Natural killer cell treated with Interleukin-12 subunit alpha and Interleukin-12 subunit beta and Interleukin-15 and Interleukin-18, amount 100 ng/mL, for 72 hours (primary cell): ENCODE results near the gene B3GNT8. TPM values are rescaled to one million over a fixed set of nuclear protein-coding genes. Genes with fewer than 3 reads are reported as not detected.
"Not testable (repeated sequence)": the region's sequence is repeated elsewhere in the genome, so short reads cannot be mapped to it uniquely, and the experiment has no call there.

Source experiments
- ATAC-seq, 2 donors: fragments of 150-1000 bp; cut with Tn5 transposase in 1 of 2; sonication (Bioruptor Pico), chemical (Tn5 transposase) in 1 of 2; 2 replicates each; pipeline ENCODE4 v1.10.0; 2021
- DNase-seq: peaks from one replicate; pipeline ENCODE4 v3.0.0; 2022; ENCODE audit warnings: low spot score
- H3K27ac Mint-ChIP-seq, 2 donors: 1 replicate in 1 of 2; 2 replicates in 1 of 2; pipeline ENCODE4 v1.8.0; 2022; ENCODE audit warnings: mixed read lengths in 2 of 2, mild to moderate bottlenecking in 1 of 2, moderate library complexity in 1 of 2
- H3K27me3 Mint-ChIP-seq, 2 donors: 1 replicate in 1 of 2; 2 replicates in 1 of 2; pipeline ENCODE4 v1.8.0; 2022; ENCODE audit warnings: mixed read lengths in 2 of 2
- H3K36me3 Mint-ChIP-seq: one replicate; pipeline ENCODE4 v1.8.0; 2022; ENCODE audit warnings: mixed read lengths
- H3K4me1 Mint-ChIP-seq, 2 donors: 1 replicate in 1 of 2; 2 replicates in 1 of 2; pipeline ENCODE4 v1.8.0; 2022; ENCODE audit warnings: low read depth in 2 of 2, mixed read lengths in 2 of 2, mild to moderate bottlenecking in 1 of 2
- H3K4me3 Mint-ChIP-seq: one replicate; pipeline ENCODE4 v1.8.0; 2022; ENCODE audit warnings: mixed read lengths
- H3K9me3 Mint-ChIP-seq: 2 replicates; pipeline ENCODE4 v1.8.0; 2022; ENCODE audit warnings: mixed read lengths
- total RNA-seq, 2 donors: library from RNA; stranded (reverse); gene quantifications; one replicate each; pipeline ENCODE4 v1.2.3, GENCODE V29; 2022

The B3GNT8 gene
- total RNA-seq, 2 donors from 2014 or later = 0.78 to 3.0 TPM

GRCh38 chr19:41443813-41444455 lies 16.8 kb upstream of the B3GNT8 start:
- ATAC-seq (no peak), DNase-seq (no peak)
- H3K36me3 Mint-ChIP-seq = no peaks in the 10 kb centered on the region
- no peaks in the 10 kb centered on the region for H3K9me3 Mint-ChIP-seq
- no peaks in the 10 kb centered on the region for H3K4me1 Mint-ChIP-seq
- no peak overlapping the region for H3K27ac Mint-ChIP-seq
- peaks cover 6 to 13% of the 10 kb centered on the region in 2 donors for H3K27me3 Mint-ChIP-seq
- no peak overlapping the region for H3K4me3 Mint-ChIP-seq

DNA sequence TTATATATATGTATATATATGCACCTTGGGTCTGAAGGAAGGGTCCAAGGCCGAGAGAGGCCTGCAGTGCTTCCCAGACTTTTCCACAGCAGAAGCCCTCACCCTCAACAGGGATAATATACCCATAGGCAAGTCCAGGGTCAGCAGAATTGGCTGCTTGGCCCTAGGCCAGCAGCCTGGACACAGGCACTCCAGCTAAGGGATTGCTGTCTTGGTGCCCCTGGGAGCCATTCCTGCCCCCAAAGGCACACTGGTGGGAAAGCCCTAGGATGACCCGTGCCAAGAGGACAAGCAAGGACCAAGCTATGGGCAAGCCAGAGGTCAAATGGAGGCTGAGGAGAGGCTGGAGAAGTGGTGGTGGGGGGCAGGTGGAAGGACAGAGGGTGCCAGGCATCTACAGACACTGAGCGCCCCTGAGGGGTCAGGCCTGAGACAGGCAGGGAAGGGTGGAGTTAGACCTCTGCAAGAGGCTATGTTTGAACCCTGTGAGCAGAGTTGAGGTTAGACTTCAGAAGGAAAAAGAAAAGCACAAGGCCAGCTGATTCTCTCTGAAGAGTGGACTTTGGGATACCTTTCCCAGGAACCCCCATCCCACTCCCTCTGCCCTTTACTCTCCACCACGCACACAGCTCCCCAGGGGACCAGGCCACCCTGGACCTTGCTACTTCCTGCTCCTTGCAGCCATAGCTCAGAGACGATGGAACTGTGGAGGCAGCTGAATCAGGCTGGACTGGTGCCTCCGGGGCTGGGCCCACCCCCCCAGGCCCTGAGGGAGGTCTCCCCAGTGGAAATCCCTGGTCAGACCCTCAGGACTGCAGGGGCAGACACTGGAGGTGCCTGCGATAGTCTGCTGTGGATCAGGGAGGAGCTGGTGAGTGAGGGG lies 15.5 kb upstream of the B3GNT8 start, which contains the start of gene ERICH4:
ERICH4 (plus strand) TSS at position 684 of the 883 bp plus-strand sequence; CDS start at position 698, 14 bp downstream.
- no peak for DNase-seq
- ATAC-seq = no peak
- Mint-ChIP-seq H3K36me3 (no peaks in the 10 kb centered on the region), H3K9me3 (no peaks in the 10 kb centered on the region), H3K4me1 (peaks cover 2 to 6% of the 10 kb centered on the region in 2 donors), H3K27me3 (peaks cover 6 to 13% of the 10 kb centered on the region in 2 donors), H3K4me3 (no peak within 1 kb of the TSS), H3K27ac (no peak within 1 kb of the TSS)

DNA sequence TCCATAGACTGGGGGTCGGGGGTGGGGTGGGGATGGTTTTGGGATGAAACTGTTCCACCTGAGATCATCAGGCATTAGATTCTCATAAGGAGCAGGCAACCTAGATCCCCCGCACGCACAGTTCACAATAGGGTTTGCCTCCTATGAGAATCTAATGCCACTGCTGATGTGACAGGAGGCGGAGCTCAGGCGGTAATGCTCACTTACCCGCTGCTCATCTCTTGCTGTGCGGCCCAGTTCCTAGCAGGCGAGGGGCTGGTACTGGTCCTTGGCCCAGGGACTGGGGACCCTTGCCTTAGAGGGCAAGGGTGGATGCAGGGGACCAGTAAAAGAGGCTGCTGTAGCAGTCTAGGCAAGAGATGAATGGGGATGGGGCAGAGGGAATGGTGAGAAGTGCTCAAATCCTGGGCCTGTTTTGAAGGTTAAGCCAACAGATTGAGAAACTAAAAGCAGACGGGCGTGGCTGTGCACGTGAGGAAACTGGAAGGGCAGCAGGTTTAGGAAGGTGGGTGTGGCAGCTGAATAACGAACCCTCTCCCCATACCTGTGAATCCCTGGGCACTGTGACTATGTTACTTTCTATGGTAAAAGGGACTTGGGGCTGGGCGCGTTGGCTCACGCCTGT lies 14.3 kb upstream of the B3GNT8 start:
- Mint-ChIP-seq H3K4me1 (peaks cover 5 to 12% of the 10 kb centered on the region in 2 donors), H3K4me3 (no peak overlapping the region), H3K9me3 (no peaks in the 10 kb centered on the region), H3K27me3 (peaks cover 6 to 8% of the 10 kb centered on the region in 2 donors), H3K27ac (no peak overlapping the region), H3K36me3 (no peaks in the 10 kb centered on the region)
- ATAC-seq (no peak), DNase-seq (no peak)

DNA sequence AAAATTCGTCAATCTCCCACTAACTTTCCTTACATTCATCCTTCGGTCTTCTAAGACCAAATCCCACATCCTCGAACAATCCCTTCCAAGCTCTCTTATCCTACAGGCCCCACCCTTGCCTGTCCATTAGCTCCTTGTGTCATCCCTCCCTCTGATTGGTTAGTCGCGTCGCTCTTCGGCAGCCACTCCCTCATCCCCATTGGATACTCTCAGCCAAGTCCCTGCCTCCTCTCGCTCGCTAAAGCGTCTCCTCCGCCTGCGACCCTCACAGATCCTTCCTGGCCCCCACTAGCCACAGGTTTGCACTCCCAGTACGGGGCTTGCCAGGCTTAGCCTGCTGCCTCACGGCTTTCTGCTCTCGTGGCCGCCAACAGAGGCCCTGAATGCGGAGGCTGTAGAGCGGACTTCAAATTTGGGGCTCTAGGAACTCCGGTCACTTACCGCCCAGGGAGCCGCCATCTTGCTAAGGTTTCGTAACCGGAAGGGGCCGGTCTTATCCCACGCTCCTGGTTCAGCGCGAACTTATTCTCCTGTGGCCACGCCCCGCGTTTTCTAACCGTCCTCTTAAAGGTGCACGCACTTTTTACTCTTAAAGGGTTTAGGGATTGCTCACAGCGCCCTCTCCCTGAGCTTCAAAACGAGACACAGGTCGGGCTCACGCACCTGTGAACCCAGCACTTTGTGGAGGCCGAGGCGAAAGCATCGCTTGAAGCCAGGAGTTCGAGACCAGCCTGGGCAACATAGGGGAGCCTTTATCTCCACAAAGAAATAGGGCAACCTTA lies 12.5 kb upstream of the B3GNT8 start, which contains the start of gene DMAC2:
DMAC2 (minus strand) TSS at position 472 of the 782 bp plus-strand sequence; CDS start at position 459, 13 bp downstream.
- H3K27ac Mint-ChIP-seq = no peak within 1 kb of the TSS
- H3K4me1 Mint-ChIP-seq = peaks cover 5 to 13% of the 10 kb centered on the region in 2 donors
- no peaks in the 10 kb centered on the region for H3K9me3 Mint-ChIP-seq
- ATAC-seq (peak; percentile 97), DNase-seq (peak; percentile 94)
- no peak within 1 kb of the TSS for H3K4me3 Mint-ChIP-seq
- peaks cover 6% of the 10 kb centered on the region in 2 donors for H3K27me3 Mint-ChIP-seq
- no peaks in the 10 kb centered on the region for H3K36me3 Mint-ChIP-seq

DNA sequence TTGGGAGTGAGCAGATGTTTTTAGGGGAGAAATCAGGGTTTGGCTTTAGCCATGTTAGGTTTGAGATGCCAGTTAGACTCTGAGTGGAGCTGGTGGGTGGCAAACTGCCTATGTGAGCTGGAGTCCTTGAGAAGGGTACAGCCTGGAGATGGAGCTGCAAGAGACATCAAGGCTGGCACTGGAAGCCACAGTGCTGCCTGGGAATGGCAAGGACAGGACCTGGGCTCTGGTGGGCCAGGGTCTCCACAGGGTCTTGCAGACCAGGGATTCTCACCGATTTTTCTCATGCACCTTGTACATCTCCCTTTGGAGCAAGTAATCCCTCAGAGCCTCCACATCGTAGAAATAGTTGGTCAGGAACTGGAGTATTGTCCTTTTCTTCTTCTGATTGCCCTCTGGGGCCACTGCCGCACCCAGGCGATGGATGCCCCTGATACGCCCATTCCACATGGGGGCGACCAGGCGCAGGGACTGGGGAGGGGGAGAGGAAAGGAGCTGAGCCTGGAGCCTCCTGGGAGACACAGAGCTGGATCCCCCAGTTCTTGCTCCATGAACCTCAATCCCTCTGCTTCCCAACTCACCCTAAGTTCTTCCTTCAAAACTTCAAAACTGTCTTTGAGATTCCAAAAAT lies 10.9 kb upstream of the B3GNT8 start:
- Mint-ChIP-seq H3K27me3 (no peaks in the 10 kb centered on the region), H3K27ac (peak overlapping the region in 1 of 2 donors; percentile 36), H3K9me3 (no peaks in the 10 kb centered on the region), H3K4me3 (no peak overlapping the region), H3K4me1 (peaks cover 10 to 16% of the 10 kb centered on the region in 2 donors), H3K36me3 (no peaks in the 10 kb centered on the region)
- DNase-seq (no peak), ATAC-seq (no peak)

GRCh38 chr19:41436674-41436951 lies 9.4 kb upstream of the B3GNT8 start:
- DNase-seq (no peak), ATAC-seq (no peak)
- H3K27ac Mint-ChIP-seq = peak overlapping the region in 1 of 2 donors; percentile 8
- no peaks in the 10 kb centered on the region for H3K9me3 Mint-ChIP-seq
- no peak overlapping the region for H3K4me3 Mint-ChIP-seq
- H3K36me3 Mint-ChIP-seq = peaks cover 6% of the 10 kb centered on the region
- no peaks in the 10 kb centered on the region for H3K27me3 Mint-ChIP-seq
- H3K4me1 Mint-ChIP-seq = peaks cover 10 to 16% of the 10 kb centered on the region in 2 donors

DNA sequence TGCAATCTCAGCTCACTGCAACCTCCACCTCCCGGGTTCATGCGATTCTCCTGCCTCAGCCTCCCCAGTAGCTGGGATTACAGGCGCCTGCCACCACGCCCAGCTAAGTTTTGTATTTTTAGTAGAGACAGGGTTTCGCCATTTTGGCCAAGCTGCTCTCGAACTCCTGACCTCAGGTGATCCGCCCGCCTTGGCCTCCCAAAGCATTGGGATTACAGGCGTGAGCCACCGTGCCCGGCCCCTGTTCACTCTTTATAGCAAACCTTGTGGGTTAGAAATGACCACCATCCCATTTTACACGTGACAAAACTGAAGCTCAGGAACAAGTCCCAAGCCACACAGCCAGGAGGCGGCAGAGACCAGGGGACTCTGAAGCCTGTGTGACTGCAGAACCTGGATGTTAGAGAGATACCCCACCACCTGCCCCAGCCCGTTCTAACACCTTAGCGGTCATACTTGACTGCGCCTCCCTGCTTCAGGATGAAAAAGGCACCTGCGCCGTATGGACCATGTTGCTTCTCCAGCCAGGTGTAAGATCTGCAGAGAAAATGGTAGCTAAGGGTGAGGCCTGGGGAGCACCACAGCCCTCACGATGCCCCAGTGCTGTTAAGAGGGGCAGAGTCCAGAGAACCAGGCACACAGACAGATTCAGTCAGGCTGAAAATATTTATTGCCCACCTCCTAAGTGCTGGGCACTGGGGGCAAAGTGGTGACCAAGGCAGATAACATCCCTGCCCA lies 8.9 kb upstream of the B3GNT8 start:
- Mint-ChIP-seq H3K27ac (peak overlapping the region in 1 of 2 donors; percentile 8), H3K4me1 (peaks cover 10 to 19% of the 10 kb centered on the region in 2 donors), H3K36me3 (peaks cover 6% of the 10 kb centered on the region), H3K4me3 (no peak overlapping the region), H3K27me3 (no peaks in the 10 kb centered on the region), H3K9me3 (no peaks in the 10 kb centered on the region)
- DNase-seq (no peak), ATAC-seq (no peak)

- H3K9me3 Mint-ChIP-seq, DNase-seq, H3K36me3 Mint-ChIP-seq, H3K4me3 Mint-ChIP-seq, ATAC-seq, H3K27me3 Mint-ChIP-seq, H3K27ac Mint-ChIP-seq: not testable (repeated sequence)
- peaks cover 10 to 21% of the 10 kb centered on the region in 2 donors for H3K4me1 Mint-ChIP-seq
These were observed 8.2 kb upstream of the B3GNT8 start for GRCh38 chr19:41435376-41435775.

- Mint-ChIP-seq H3K27ac (no peak overlapping the region), H3K36me3 (peaks cover 6% of the 10 kb centered on the region), H3K27me3 (no peaks in the 10 kb centered on the region), H3K4me3 (no peak overlapping the region), H3K9me3 (no peaks in the 10 kb centered on the region), H3K4me1 (peaks cover 10 to 21% of the 10 kb centered on the region in 2 donors)
- ATAC-seq (no peak), DNase-seq (no peak)
These were observed 7.3 kb upstream of the B3GNT8 start for GRCh38 chr19:41434450-41434849.

DNA sequence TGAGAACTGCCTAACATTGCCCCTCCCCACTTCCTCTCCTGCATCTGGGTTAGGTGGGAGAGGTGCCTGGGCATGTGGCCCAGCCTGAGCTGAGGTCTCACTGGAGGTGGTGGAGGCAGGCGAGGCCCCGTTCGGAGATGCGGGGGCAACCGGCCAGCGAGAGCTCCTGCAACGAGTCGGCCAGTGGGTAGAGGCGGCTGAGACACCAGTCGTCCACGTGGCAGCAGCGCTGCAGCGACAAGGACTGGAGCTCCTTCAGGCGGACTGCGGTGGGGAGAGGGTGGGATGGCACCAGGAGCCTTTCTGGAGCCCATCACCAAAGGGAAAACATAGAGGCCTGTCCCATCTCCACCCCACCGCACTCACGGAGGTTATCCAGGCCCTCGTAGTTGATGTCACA lies 6.0 kb upstream of the B3GNT8 start:
- Mint-ChIP-seq H3K9me3 (no peaks in the 10 kb centered on the region), H3K27ac (no peak overlapping the region), H3K36me3 (peaks cover 6% of the 10 kb centered on the region), H3K4me3 (no peak overlapping the region), H3K27me3 (no peaks in the 10 kb centered on the region), H3K4me1 (peaks cover 15 to 20% of the 10 kb centered on the region in 2 donors)
- DNase-seq = no peak
- ATAC-seq = no peak

DNA sequence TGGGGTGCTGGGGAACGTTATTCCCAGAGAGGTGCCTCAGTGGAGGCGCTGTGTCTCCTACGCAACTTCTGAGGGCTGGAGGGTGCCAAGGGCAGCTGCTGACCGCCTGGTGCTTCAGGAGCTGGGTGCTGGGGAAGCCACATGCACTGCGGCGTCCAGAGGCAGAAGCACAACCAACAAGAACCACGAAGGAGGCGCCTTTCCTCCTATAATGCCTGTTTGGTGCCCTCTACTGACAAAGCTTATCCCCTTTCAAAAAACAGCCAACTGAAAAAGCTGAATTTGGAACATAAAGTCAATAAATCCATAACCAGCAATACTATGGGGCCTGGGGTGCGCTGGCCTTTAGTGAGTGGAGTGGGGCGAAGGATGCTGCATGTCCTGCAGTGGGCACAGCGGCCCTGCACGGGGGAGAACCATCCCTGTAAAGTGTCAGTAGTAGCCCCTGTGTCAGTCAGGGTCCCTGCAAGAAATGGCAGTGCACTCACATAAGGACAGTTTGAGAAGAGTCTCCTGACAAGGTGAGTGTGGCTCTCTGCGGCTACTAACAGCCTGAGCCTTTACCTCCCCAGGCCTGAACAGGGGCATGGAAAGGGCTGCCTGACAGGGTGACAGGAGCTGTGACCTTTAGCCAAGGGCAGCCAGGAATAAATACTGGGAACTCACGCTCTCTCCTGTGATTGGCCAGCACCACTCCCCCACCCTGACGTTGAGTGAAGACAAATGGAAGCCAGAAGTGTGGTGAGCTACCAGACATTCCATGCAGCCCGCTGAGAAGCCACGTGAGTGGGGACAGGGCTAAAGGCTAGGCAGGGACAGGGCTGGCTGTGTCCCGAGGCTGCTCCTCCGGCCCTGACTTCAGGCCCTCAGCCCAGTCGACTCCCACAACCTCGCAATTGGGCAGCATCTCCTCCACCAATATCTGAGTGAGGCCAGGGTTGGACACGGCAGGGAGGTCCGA lies 4.5 kb upstream of the B3GNT8 start:
- ATAC-seq = no peak
- Mint-ChIP-seq H3K27ac (no peak overlapping the region), H3K27me3 (no peaks in the 10 kb centered on the region), H3K36me3 (peaks cover 6% of the 10 kb centered on the region), H3K9me3 (no peaks in the 10 kb centered on the region), H3K4me1 (peaks cover 24 to 26% of the 10 kb centered on the region in 2 donors), H3K4me3 (no peak overlapping the region)
- no peak for DNase-seq

- Mint-ChIP-seq H3K4me1 (peaks cover 24 to 26% of the 10 kb centered on the region in 2 donors), H3K27me3 (no peaks in the 10 kb centered on the region), H3K4me3 (no peak overlapping the region), H3K36me3 (peaks cover 6% of the 10 kb centered on the region), H3K27ac (no peak overlapping the region), H3K9me3 (no peaks in the 10 kb centered on the region)
- ATAC-seq (no peak), DNase-seq (no peak)
These were observed 3.7 kb upstream of the B3GNT8 start for GRCh38 chr19:41430922-41431321.
